Suprapubic skin (tissue), 3 donors: ENCODE measurements around the gene CD244.
A peak's percentile ranks its signal among the peaks of the same experiment; 100 is the strongest.

Source experiments
- POLR2AphosphoS5 ChIP-seq, 3 donors: sonication (generic); formaldehyde crosslinking; IDR thresholded peaks; one replicate each; pipeline ENCODE4 v1.6.1; 2017; ENCODE audit warnings: antibody characterized with exemption in 3 of 3
- TF ChIP-seq, protein P1 (sequence below), 2 donors: fragments of 200-600 bp in 1 of 2; fragments of 450-650 bp in 1 of 2; sonication (generic) in 1 of 2; IDR thresholded peaks; one replicate each; pipeline ENCODE4 v1.5.1; 2016 to 2019; ENCODE audit warnings: antibody characterized with exemption in 2 of 2, mild to moderate bottlenecking in 1 of 2, moderate library complexity in 1 of 2

DNA sequence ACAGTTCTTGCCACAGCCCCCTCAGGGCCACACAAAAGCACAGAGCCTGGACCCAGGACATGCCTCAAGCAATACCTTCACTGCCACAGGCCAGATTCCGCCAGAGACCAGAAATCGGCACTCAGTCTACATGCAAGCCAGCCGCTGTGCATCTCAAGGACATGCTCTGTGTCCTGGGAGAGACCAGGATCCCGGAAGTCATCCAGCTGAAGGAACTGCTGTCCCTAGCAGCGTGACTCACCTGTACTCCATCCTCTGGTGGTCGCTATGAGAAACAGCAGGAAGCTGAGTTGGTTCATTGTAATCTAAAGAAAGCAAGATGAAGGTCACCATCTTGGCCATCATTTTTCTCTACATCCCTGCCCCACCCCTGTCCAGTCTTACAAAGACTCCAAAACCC is 21.9 kb upstream of the CD244 start:
- no peak for TF ChIP-seq POLR2AphosphoS5 (IDR thresholded peaks at IDR 0.05)
- TF ChIP-seq, protein P1, sequence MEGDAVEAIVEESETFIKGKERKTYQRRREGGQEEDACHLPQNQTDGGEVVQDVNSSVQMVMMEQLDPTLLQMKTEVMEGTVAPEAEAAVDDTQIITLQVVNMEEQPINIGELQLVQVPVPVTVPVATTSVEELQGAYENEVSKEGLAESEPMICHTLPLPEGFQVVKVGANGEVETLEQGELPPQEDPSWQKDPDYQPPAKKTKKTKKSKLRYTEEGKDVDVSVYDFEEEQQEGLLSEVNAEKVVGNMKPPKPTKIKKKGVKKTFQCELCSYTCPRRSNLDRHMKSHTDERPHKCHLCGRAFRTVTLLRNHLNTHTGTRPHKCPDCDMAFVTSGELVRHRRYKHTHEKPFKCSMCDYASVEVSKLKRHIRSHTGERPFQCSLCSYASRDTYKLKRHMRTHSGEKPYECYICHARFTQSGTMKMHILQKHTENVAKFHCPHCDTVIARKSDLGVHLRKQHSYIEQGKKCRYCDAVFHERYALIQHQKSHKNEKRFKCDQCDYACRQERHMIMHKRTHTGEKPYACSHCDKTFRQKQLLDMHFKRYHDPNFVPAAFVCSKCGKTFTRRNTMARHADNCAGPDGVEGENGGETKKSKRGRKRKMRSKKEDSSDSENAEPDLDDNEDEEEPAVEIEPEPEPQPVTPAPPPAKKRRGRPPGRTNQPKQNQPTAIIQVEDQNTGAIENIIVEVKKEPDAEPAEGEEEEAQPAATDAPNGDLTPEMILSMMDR (IDR thresholded peaks at IDR 0.05) = peak in 1 of 2 donors; percentile 36
